Tibial nerve (tissue), 4 donors: ENCODE data around the gene RNASE7. TPM values are rescaled to one million over a fixed set of nuclear protein-coding genes. Genes with fewer than 3 reads are reported as not detected.
"Not testable (repeated sequence)": the region's sequence is repeated elsewhere in the genome, so short reads cannot be mapped to it uniquely, and the experiment has no call there.

Source experiments
- DNase-seq, 2 donors: peaks; one replicate each; pipeline ENCODE4 v3.0.0-alpha.2; 2019; ENCODE audit warnings: low spot score in 2 of 2
- H3K27ac ChIP-seq, 4 donors: fragments of 200-600 bp; sonication (generic) in 3 of 4; one replicate each; pipeline ENCODE4 v1.5.1; 2017 to 2019; ENCODE audit warnings: mild to moderate bottlenecking in 1 of 4
- H3K27me3 ChIP-seq, 2 donors: fragments of 200-600 bp; sonication (generic) in 1 of 2; one replicate each; pipeline versions ENCODE4 v1.5.1 to v1.6.0; 2017 to 2019
- H3K36me3 ChIP-seq, 3 donors: fragments of 200-600 bp; sonication (generic); one replicate each; pipeline ENCODE4 v1.5.1; 2018 to 2019
- H3K4me1 ChIP-seq, 4 donors: fragments of 200-600 bp; sonication (generic) in 3 of 4; one replicate each; pipeline ENCODE4 v1.5.1; 2017 to 2019
- H3K4me3 ChIP-seq, 4 donors: fragments of 200-600 bp; sonication (generic) in 3 of 4; one replicate each; pipeline ENCODE4 v1.5.1; 2017 to 2019; ENCODE audit warnings: mild to moderate bottlenecking in 1 of 4, moderate library complexity in 1 of 4
- H3K9me3 ChIP-seq, 4 donors: fragments of 200-600 bp; sonication (generic) in 3 of 4; one replicate each; pipeline ENCODE4 v1.5.1; 2017 to 2019
- CTCF ChIP-seq, 5 experiments: fragments of 200-600 bp in 3 of 5; fragments of 450-650 bp in 2 of 5; sonication (generic) in 3 of 5; IDR thresholded peaks; one replicate each; pipeline ENCODE4 v1.5.1; 2016 to 2019; ENCODE audit warnings: antibody characterized with exemption in 5 of 5, mild to moderate bottlenecking in 3 of 5, moderate library complexity in 2 of 5
- EP300 ChIP-seq, 2 donors: sonication (generic); formaldehyde crosslinking; IDR thresholded peaks; one replicate each; pipeline ENCODE4 v1.6.1; 2017; ENCODE audit warnings: antibody characterized with exemption in 2 of 2, mild to moderate bottlenecking in 1 of 2
- POLR2A ChIP-seq, 2 donors: fragments of 450-650 bp; IDR thresholded peaks; one replicate each; pipeline ENCODE4 v1.6.1; 2017; ENCODE audit warnings: antibody characterized with exemption in 2 of 2, mild to moderate bottlenecking in 2 of 2, moderate library complexity in 2 of 2
- whole genome bisulfite sequencing, 2 donors: methylation state at CpG; one replicate each; pipeline ENCODE4 v1.1.5; 2018; 5-methylcytosine and 5-hydroxymethylcytosine counted together
- total RNA-seq, 4 donors: library from RNA; depleted of rRNA; stranded (reverse); fragments of >200 nt; gene quantifications; one replicate each; pipeline ENCODE4 v1.1.0, GENCODE V29; 2016

The RNASE7 gene
- total RNA-seq, 4 donors from 2014 or later, result not detected

- 36 to 41% methylated on average over 6 of the region's 6 CpGs for WGBS, 2 donors
Observed at GRCh38 chr14:20998674-20999366, 43.3 kb upstream of the RNASE7 start, which contains the start of gene SLC39A2. TSS of gene SLC39A2 (plus strand) at chr14:20999293. CDS start at chr14:20999447, 154 bp downstream.

DNA sequence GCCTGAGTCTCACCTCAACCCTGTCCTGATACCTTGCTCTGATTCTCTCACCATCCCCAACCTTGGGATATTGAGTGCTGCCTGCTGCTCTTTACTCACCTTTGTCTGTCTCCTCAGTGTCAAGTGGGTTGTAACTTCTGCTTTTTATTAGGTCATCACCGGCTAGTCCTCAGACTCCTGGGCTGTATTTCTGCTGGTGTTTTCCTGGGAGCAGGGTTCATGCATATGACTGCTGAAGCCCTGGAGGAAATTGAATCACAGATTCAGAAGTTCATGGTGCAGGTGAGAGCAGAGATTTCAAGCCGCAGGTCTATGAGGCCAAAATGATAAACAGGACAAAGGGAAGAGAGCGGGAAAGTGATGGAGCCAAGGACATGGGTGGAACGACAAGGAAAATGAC lies 42.6 kb upstream of the RNASE7 start:
- no peaks in the 10 kb centered on the region for H3K4me1 ChIP-seq
- H3K9me3 ChIP-seq, result no peaks in the 10 kb centered on the region
- DNase-seq, result no peak
- no peak overlapping the region for H3K27ac ChIP-seq
- H3K36me3 ChIP-seq, result peaks cover 0 to 42% (median 21%) of the 10 kb centered on the region in 3 donors
- TF ChIP-seq CTCF (IDR thresholded peaks at IDR 0.05), result no peak
- no peak for TF ChIP-seq POLR2A (IDR thresholded peaks at IDR 0.05)
- no peak for TF ChIP-seq EP300 (IDR thresholded peaks at IDR 0.05)
- H3K27me3 ChIP-seq, result no peaks in the 10 kb centered on the region
- H3K4me3 ChIP-seq, result no peak overlapping the region
- WGBS, 2 donors, result 65 to 76% methylated on average over 4 of the region's 4 CpGs

More at GRCh38 chr14:20998674-20999366, 43.3 kb upstream of the RNASE7 start, which contains the start of gene SLC39A2:
- Histone ChIP-seq H3K27me3 (no peaks in the 10 kb centered on the region), H3K4me3 (no peak within 1 kb of the TSS), H3K27ac (peak within 1 kb of the TSS in 1 of 4 donors; percentile 29), H3K36me3 (peaks cover 0 to 49% (median 29%) of the 10 kb centered on the region in 3 donors), H3K4me1 (no peaks in the 10 kb centered on the region), H3K9me3 (no peaks in the 10 kb centered on the region)
- no peak for DNase-seq
- no peak for TF ChIP-seq EP300 (IDR thresholded peaks at IDR 0.05)

- H3K9me3 ChIP-seq, result no peaks in the 10 kb centered on the region
- no peak overlapping the region for H3K27ac ChIP-seq
- TF ChIP-seq POLR2A (IDR thresholded peaks at IDR 0.05) (no peak), EP300 (IDR thresholded peaks at IDR 0.05) (no peak), CTCF (IDR thresholded peaks at IDR 0.05) (no peak)
- H3K4me1 ChIP-seq, result no peaks in the 10 kb centered on the region
- no peak overlapping the region for H3K4me3 ChIP-seq
- DNase-seq, result no peak
- H3K27me3 ChIP-seq, result no peaks in the 10 kb centered on the region
- 70 to 83% methylated on average over 6 to 7 of the region's 7 CpGs for WGBS, 2 donors
- peaks cover 0 to 25% (median 6%) of the 10 kb centered on the region in 3 donors for H3K36me3 ChIP-seq
Observed at GRCh38 chr14:21001218-21001617, 40.9 kb upstream of the RNASE7 start.

GRCh38 chr14:21003788-21004346 lies 38.3 kb upstream of the RNASE7 start:
- no peak overlapping the region for H3K27ac ChIP-seq
- DNase-seq, result no peak
- 73 to 82% methylated on average over 14 of the region's 14 CpGs for WGBS, 2 donors
- no peaks in the 10 kb centered on the region for H3K27me3 ChIP-seq
- H3K9me3 ChIP-seq, result no peaks in the 10 kb centered on the region
- TF ChIP-seq CTCF (IDR thresholded peaks at IDR 0.05) (no peak), POLR2A (IDR thresholded peaks at IDR 0.05) (no peak), EP300 (IDR thresholded peaks at IDR 0.05) (no peak)
- H3K36me3 ChIP-seq, result no peaks in the 10 kb centered on the region
- no peaks in the 10 kb centered on the region for H3K4me1 ChIP-seq
- no peak overlapping the region for H3K4me3 ChIP-seq

- not testable (repeated sequence) for H3K4me1 ChIP-seq, DNase-seq, H3K27ac ChIP-seq, H3K36me3 ChIP-seq, H3K4me3 ChIP-seq, H3K27me3 ChIP-seq, H3K9me3 ChIP-seq
- WGBS, 2 donors, result 72% methylated on average over 3 of the region's 3 CpGs
Observed at GRCh38 chr14:21009721-21010120, 32.4 kb upstream of the RNASE7 start.

GRCh38 chr14:21011136-21011535 lies 31.0 kb upstream of the RNASE7 start:
- Histone ChIP-seq H3K4me3 (no peak overlapping the region), H3K27me3 (no peaks in the 10 kb centered on the region), H3K4me1 (peaks cover 0 to 19% (median 4%) of the 10 kb centered on the region in 4 donors), H3K27ac (no peak overlapping the region), H3K36me3 (peaks cover 0 to 2% (median 0%) of the 10 kb centered on the region in 3 donors), H3K9me3 (no peaks in the 10 kb centered on the region)
- no peak for DNase-seq
- WGBS, 2 donors, result 67 to 71% methylated on average over 1 of the region's 1 CpG
- no peak for TF ChIP-seq CTCF (IDR thresholded peaks at IDR 0.05)
- TF ChIP-seq POLR2A (IDR thresholded peaks at IDR 0.05), result no peak
- TF ChIP-seq EP300 (IDR thresholded peaks at IDR 0.05), result no peak
